RWPE2 (cell line): ENCODE data around the gene HOXB6.

Experiments
- ATAC-seq: fragments of 200-7000 bp; cut with Tn5 transposase; 3 replicates; pipeline ENCODE4 v1.9.1; 2021; ENCODE audit warnings: low read depth
- DNase-seq: peaks from one replicate; pipeline ENCODE4 v3.0.0-alpha.2; 2020; ENCODE audit warnings: low spot score
- H3K27ac ChIP-seq: fragments of 450-650 bp; 2 replicates; pipeline ENCODE4 v1.5.1; 2017; ENCODE audit warnings: mild to moderate bottlenecking; ENCODE audit not compliant: poor library complexity, severe bottlenecking
- H3K27me3 ChIP-seq: fragments of 250-450 bp; sonication (Bioruptor Pico); 2 replicates; pipeline ENCODE4 v1.5.1; 2021; ENCODE audit warnings: mild to moderate bottlenecking, moderate library complexity; ENCODE audit not compliant: insufficient read depth, poor library complexity, severe bottlenecking
- H3K36me3 ChIP-seq: fragments of 250-450 bp; sonication (Bioruptor Pico); 2 replicates; pipeline ENCODE4 v1.5.1; 2020; ENCODE audit warnings: low read depth, mild to moderate bottlenecking, moderate library complexity
- H3K4me1 ChIP-seq: fragments of 250-450 bp; sonication (Bioruptor Pico); 2 replicates; pipeline ENCODE4 v1.5.1; 2021; ENCODE audit warnings: mild to moderate bottlenecking, moderate library complexity; ENCODE audit not compliant: insufficient read depth, poor library complexity, severe bottlenecking
- H3K4me3 ChIP-seq: fragments of 250-450 bp; sonication (Bioruptor Pico); 2 replicates; pipeline ENCODE4 v1.5.1; 2021; ENCODE audit warnings: mild to moderate bottlenecking, moderate library complexity; ENCODE audit not compliant: severe bottlenecking
- H3K9me3 ChIP-seq: fragments of 250-450 bp; sonication (Bioruptor Pico); 2 replicates; pipeline ENCODE4 v1.5.1; 2021; ENCODE audit warnings: mild to moderate bottlenecking, moderate library complexity; ENCODE audit not compliant: severe bottlenecking
- CTCF ChIP-seq: fragments of 450-650 bp; IDR thresholded peaks from one replicate; pipeline ENCODE4 v1.5.1; 2017; ENCODE audit warnings: mild to moderate bottlenecking, moderate library complexity; ENCODE audit not compliant: poor library complexity, severe bottlenecking

The HOXB6 gene

GRCh38 chr17:48596000-48596734, 8.6 kb downstream of the HOXB6 start:
- Histone ChIP-seq H3K4me1 (no peaks in the 10 kb centered on the region), H3K36me3 (no peaks in the 10 kb centered on the region), H3K4me3 (no peak overlapping the region), H3K9me3 (no peaks in the 10 kb centered on the region), H3K27ac (no peak overlapping the region), H3K27me3 (no peaks in the 10 kb centered on the region)
- ATAC-seq: no peak
- no peak for DNase-seq
- TF ChIP-seq CTCF: no peak

DNA sequence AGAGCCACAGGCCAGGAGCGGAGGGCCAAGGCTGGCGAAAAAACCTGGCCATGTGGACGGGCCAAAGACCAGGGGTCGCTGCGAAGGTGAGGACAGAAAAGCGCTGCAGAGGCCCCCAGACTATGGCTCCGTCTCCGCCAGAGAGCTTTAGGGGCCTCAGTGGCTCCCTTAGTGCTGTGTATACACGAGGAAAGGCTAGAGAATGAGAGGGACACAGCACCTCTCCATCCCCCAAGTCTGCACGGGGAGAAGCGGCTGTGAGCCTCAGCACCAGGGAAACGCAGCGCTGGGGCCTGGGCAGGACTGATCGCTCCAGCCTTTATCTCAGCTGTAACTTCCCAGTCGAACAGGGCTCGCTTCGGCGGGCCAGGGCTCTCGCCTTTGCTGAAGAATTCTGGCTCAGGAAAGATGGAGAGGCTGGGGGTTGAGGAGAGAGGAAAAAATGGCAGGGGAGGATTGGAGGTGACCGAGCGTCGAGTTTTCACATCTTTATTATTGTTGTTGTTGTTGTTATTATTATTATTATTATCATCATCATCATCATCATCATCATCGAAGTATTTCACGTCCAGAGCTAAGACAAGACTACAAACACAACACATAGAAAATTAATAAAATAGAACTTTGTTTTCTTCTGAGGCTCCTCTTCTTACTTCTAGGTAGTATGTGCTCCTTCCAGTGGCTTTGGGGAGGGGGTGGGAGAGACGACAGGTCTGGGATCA, 9.3 kb downstream of the HOXB6 start:
- ATAC-seq (no peak), DNase-seq (no peak)
- Histone ChIP-seq H3K9me3 (no peaks in the 10 kb centered on the region), H3K27ac (no peak overlapping the region), H3K27me3 (no peaks in the 10 kb centered on the region), H3K36me3 (no peaks in the 10 kb centered on the region), H3K4me3 (no peak overlapping the region), H3K4me1 (no peaks in the 10 kb centered on the region)
- TF ChIP-seq CTCF: no peak

- DNase-seq (no peak), ATAC-seq (no peak)
- Histone ChIP-seq H3K27me3 (no peaks in the 10 kb centered on the region), H3K9me3 (no peaks in the 10 kb centered on the region), H3K4me1 (no peaks in the 10 kb centered on the region), H3K4me3 (no peak overlapping the region), H3K27ac (no peak overlapping the region), H3K36me3 (no peaks in the 10 kb centered on the region)
- no peak for TF ChIP-seq CTCF
These were observed 10.1 kb downstream of the HOXB6 start for GRCh38 chr17:48594538-48595277.

GRCh38 chr17:48593840-48594537, 10.8 kb downstream of the HOXB6 start:
- Histone ChIP-seq H3K27me3 (no peaks in the 10 kb centered on the region), H3K9me3 (no peaks in the 10 kb centered on the region), H3K4me1 (no peaks in the 10 kb centered on the region), H3K27ac (no peak overlapping the region), H3K4me3 (no peak overlapping the region), H3K36me3 (no peaks in the 10 kb centered on the region)
- no peak for ATAC-seq
- peak; percentile 18 for TF ChIP-seq CTCF
- DNase-seq: no peak
